ENCODE data around the gene S100A1. TPM values are rescaled to one million over a fixed set of nuclear protein-coding genes. Genes with fewer than 3 reads are reported as not detected.

Gene S100A1
- total and polyA plus RNA-seq, 8 donors, result 0.93 to 2.3 (median 1.8) TPM

- H3K4me3 ChIP-seq, result peak within 1 kb of the TSS; percentile 12 to 38
- peaks cover 10 to 27% of the 10 kb centered on the region in 2 donors for H3K4me1 ChIP-seq
- no peak for TF ChIP-seq CTCF (IDR thresholded peaks at IDR 0.05)
- intact Hi-C loops (cut with DNase I), result no loop called here
- peak within 1 kb of the TSS; percentile 63 to 69 for H3K27ac ChIP-seq
- DNase-seq, result peak in 3 of 4 donors; percentile 77 to 89 (median 86)
- no peaks in the 10 kb centered on the region for H3K9me3 ChIP-seq
- H3K27me3 ChIP-seq, result no peaks in the 10 kb centered on the region
- ATAC-seq, result peak; percentile 77
- peaks cover 0 to 12% of the 10 kb centered on the region in 2 donors for H3K36me3 ChIP-seq
Measured at GRCh38 chr1:153616144-153616916, 11.9 kb upstream of the S100A1 start, which contains the start of gene S100A14. S100A14 (minus strand) TSS chr1:153616325; CDS start chr1:153615858, 467 bp downstream.

- no peak for TF ChIP-seq CTCF (IDR thresholded peaks at IDR 0.05)
- intact Hi-C loops (cut with DNase I), result no loop called here
- no peaks in the 10 kb centered on the region for H3K27me3 ChIP-seq
- no peak overlapping the region for H3K4me3 ChIP-seq
- H3K36me3 ChIP-seq, result peaks cover 0 to 12% of the 10 kb centered on the region in 2 donors
- ATAC-seq (peak; percentile 61), DNase-seq (peak in 2 of 4 donors; percentile 73 to 79)
- H3K4me1 ChIP-seq, result peaks cover 10 to 27% of the 10 kb centered on the region in 2 donors
- H3K9me3 ChIP-seq, result no peaks in the 10 kb centered on the region
- H3K27ac ChIP-seq, result peak overlapping the region; percentile 63 to 69
Measured at GRCh38 chr1:153616917-153617311, 11.3 kb upstream of the S100A1 start.

GRCh38 chr1:153617663-153618062 is 10.6 kb upstream of the S100A1 start:
- intact Hi-C loops (cut with DNase I), result no loop called here
- peaks cover 0 to 12% of the 10 kb centered on the region in 2 donors for H3K36me3 ChIP-seq
- ATAC-seq, result peak; percentile 46
- H3K27me3 ChIP-seq, result no peaks in the 10 kb centered on the region
- peak overlapping the region in 1 of 2 donors; percentile 63 for H3K27ac ChIP-seq
- peak in 3 of 4 donors; percentile 74 to 93 (median 82) for DNase-seq
- no peak overlapping the region for H3K4me3 ChIP-seq
- H3K9me3 ChIP-seq, result no peaks in the 10 kb centered on the region
- TF ChIP-seq CTCF (IDR thresholded peaks at IDR 0.05), result peak; percentile 30 to 70
- H3K4me1 ChIP-seq, result peaks cover 10 to 30% of the 10 kb centered on the region in 2 donors

GRCh38 chr1:153619171-153619570 is 9.1 kb upstream of the S100A1 start:
- DNase-seq (peak in 1 of 4 donors; percentile 13), ATAC-seq (no peak)
- Histone ChIP-seq H3K36me3 (peaks cover 0 to 12% of the 10 kb centered on the region in 2 donors), H3K27me3 (no peaks in the 10 kb centered on the region), H3K9me3 (no peaks in the 10 kb centered on the region), H3K27ac (no peak overlapping the region), H3K4me3 (no peak overlapping the region), H3K4me1 (peaks cover 10 to 45% of the 10 kb centered on the region in 2 donors)
- intact Hi-C loops (cut with DNase I), result no loop called here
- no peak for TF ChIP-seq CTCF (IDR thresholded peaks at IDR 0.05)

- ATAC-seq, result peak; percentile 14
- Histone ChIP-seq H3K27ac (no peak overlapping the region), H3K9me3 (no peaks in the 10 kb centered on the region), H3K27me3 (peaks cover 0 to 4% of the 10 kb centered on the region in 2 donors), H3K36me3 (peaks cover 0 to 12% of the 10 kb centered on the region in 2 donors), H3K4me1 (peaks cover 0 to 56% of the 10 kb centered on the region in 2 donors), H3K4me3 (no peak overlapping the region)
- intact Hi-C loops (cut with DNase I), result no loop called here
- peak in 1 of 4 donors; percentile 44 for DNase-seq
- TF ChIP-seq CTCF (IDR thresholded peaks at IDR 0.05), result no peak
Measured at GRCh38 chr1:153623101-153623500, 5.1 kb upstream of the S100A1 start.

All from left lung (tissue), 10 donors.